Stimulated activated CD8-positive, alpha-beta memory T cell treated with anti-CD3 and anti-CD28 coated beads, Interleukin-15, amount 100 ng/mL, for 24 hours (primary cell): ENCODE results near the gene PARVB.

Experiments
- DNase-seq: peaks from one replicate; pipeline ENCODE4 v3.0.0-alpha.2; 2020; ENCODE audit warnings: low read depth

Gene PARVB

GRCh38 chr22:44089717-44090570, 65.8 kb downstream of the PARVB start:
- DNase-seq: no peak

DNA sequence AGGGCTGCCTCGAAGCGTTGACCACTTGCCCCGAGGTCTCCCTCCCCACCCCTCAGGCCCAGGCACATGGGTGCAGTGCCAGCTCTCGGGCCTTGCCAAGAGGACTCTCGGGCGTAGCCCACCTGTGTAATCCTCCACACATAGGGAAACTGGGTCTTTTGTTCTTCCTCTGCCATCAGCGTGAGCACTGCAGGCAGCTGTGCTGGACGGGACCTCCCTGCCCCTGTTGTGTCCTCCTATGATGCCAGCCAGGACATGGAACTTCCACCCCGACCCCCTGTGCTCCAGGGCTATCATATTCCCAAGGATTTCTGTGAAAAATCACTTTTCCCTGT, 66.4 kb downstream of the PARVB start:
- no peak for DNase-seq

- no peak for DNase-seq
Measured at GRCh38 chr22:44091021-44091721, 67.1 kb downstream of the PARVB start.

DNA sequence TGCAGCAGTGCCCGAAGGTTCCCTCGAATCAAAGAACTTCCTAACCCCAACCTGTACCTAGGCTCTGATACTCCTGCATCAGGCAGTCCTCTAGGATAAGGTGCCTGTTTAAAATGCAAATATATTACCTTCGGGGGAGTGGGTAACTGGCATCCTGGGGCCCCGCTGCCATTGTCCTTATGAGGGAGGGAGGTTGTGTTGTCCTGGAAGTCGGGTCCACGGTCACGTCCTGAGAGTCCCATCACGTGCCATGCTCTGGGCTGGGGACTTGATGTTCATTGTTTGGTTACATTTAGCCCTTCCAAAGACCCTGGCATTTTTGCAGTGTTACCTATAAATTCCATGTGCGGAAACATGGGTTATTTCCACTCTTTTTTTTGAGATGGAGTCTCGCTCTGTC, 67.6 kb downstream of the PARVB start:
- DNase-seq: no peak

DNA sequence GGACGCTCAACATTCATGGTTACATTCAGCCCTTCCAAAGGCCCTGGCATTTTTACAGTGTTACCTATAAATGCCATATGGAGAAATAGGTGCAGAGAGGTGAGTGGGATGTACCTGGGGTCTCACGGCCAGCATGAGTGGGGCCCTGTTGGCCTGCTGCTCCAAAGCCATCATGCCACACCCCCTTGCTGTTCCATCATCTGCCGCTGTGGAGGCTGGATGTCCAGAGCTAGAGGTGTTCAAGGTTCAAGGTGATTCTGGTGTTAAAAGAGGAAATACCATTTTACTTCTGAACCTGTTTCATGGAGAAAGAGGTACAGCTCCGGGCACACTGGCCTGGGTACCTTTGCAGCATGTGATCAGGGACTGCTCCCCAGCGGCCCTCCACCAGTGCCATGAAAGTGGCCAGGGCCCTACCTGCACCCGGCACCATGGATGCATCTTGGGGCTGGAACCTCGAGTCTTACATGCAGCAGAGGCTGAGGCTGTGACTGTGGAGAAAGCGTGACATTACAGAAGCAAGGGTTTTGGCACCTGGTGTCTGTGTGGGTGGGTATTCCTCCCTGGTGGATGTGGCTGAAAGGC, 68.6 kb downstream of the PARVB start:
- no peak for DNase-seq

- no peak for DNase-seq
Measured at GRCh38 chr22:44093791-44094190, 69.7 kb downstream of the PARVB start.

DNA sequence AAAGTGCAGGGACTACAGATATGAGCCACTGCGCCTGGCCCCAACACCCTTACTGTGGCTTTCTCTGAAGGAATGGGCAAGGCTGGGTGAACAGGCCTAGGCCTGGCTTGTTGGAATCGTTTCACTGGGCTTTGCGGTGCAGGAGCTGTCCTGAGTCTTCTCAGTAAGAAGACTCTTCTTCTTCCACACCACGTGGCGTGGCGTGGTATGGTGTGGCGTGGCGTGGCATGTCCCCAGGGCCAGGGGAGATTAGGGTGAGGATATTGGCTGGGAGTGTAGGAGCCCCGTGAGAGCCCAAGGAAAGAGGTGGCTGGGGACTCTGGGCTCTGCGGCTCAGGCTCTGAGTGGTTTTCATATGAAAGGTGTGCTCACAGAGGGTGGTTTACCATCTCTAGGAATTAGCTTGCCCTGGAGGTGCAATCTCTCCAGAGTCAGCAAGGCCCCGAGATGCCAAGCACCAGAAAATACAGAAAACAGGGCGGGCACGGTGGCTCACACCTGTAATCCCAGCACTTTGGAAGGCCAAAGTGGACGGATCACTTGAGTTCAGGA, 70.7 kb downstream of the PARVB start:
- no peak for DNase-seq

GRCh38 chr22:44096736-44097135, 72.6 kb downstream of the PARVB start:
- no peak for DNase-seq

DNA sequence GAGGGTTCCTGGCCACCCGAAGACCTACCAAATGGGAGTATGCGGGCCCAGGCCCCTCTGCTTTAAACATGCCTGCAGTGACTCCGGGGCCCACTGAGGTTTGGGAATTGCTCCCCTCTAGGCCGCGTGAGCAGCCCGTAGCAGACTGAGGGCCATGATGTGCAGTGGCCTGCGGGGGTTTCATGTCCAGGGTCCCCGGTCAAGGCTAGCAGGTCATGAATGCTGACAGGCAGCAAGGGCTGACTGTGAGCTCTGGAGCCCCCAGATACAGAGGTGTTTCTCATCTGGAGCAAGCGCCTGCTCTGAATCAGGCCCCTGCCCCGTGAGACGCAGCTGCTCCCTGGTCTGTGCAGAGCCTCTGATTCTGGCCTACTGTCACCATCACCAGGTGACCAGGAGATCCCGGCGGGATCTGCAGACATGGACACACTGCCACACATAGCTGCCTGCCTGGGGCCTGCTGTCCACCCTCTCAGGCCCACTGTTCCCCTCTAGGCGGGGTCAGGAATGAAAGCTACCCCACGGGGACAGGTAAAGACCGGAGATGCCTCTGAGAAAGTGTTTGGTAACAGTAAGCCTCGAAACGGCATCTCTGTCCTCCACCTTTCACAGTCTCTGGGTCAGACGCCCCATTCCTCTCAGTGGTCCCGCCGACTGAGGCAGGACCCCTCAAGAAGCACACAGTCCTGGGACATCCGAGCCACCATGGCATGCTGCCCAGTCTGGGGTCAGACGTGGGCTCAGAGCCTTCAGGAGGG, 73.3 kb downstream of the PARVB start:
- DNase-seq: no peak

GRCh38 chr22:44098021-44098739, 74.1 kb downstream of the PARVB start:
- no peak for DNase-seq

- DNase-seq: no peak
Measured at GRCh38 chr22:44098966-44099530, 74.9 kb downstream of the PARVB start.

- DNase-seq: no peak
Measured at GRCh38 chr22:44099696-44100095, 75.6 kb downstream of the PARVB start.

GRCh38 chr22:44100411-44100810, 76.3 kb downstream of the PARVB start:
- no peak for DNase-seq

GRCh38 chr22:44102121-44102520, 78.0 kb downstream of the PARVB start:
- no peak for DNase-seq

GRCh38 chr22:44102856-44103255, 78.8 kb downstream of the PARVB start:
- no peak for DNase-seq

DNA sequence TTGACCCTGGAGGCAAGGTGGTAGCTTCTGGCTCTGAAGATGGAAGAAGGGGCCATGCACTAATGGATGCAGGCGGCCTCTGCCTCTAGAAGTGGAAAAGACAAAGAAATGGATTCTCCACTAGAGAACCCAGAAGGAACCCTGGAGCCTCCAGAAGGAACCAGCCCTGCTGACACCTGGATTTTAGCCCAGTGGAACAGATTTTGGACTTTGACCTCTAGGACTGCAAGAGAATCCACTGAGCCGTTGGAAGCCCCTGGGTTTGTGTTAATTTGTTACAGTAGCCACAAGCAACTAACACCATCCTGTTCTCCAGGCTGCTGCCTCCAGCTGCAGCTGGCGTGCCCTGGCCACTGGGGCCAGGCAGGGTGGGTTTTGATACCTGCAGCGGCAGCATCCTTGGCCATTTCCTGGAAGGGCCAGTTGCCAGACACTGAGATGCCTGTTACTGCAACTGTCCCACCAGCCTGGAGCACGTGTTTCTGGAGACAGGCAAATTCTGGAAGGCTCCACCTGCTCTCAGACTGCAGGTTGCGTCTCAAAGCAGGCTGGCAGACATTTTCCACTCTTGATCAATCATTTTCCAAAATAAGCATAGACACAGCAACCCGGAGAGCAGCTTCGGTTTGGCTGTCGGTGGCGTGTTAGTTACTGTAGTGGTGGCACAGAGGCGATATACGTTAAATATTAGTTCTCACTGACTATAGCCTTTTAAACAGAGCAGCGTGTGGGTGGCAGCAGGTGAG, 79.8 kb downstream of the PARVB start:
- no peak for DNase-seq

GRCh38 chr22:44107340-44107739, 83.2 kb downstream of the PARVB start:
- DNase-seq: no peak

- no peak for DNase-seq
Measured at GRCh38 chr22:44108076-44108475, 84.0 kb downstream of the PARVB start.

DNA sequence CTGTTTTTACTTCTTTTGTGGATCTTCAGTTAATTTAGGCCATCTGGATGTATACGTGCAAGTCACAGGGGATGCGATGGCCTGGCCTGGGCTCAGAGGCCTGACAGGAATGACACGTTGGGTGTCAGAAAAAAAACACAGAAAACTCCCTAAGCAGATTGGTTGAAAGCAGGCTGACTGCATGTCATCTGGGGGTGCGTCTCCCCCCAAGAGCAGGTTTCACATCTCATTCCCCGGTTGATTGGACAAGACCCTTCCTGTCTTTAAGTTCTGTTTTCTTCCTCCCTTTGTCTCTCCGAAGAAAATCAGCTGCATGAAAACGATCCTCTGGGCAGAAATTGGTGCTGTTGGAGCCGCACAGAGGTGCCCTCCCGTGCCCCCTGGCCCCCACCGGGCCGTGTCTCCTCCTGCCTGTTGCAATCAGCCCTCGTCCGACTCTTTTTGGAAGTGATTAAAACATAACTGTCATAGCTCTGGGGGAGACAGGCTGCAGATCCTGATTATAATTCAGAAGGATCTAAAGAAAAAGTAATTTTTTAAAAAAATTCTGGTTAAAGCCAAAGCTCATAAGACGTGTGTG, 84.8 kb downstream of the PARVB start:
- DNase-seq: no peak

DNA sequence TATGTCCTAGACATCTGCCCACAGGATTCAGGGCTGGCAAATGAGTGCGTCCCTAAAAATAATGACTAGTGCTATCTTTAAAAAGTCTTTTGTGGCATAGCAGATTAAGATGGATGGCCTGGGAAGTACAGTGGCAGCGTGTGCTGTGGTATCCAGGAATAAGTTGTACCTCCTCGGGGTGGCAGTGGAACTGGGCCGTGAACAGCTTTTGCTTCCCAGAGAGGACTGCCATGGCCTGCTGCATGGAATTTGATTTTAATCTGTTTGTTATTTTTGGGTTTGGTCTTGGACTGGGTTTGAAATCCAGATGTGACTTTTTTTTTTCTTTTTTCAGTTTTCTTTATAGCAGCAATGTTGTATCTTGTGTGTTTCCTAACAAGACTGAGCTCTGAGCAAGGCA, 85.3 kb downstream of the PARVB start:
- no peak for DNase-seq
